ENCODE measurements around the gene PPP1R9B. TPM values are rescaled to one million over a fixed set of nuclear protein-coding genes. Genes with fewer than 3 reads are reported as not detected.

Gene PPP1R9B
- total and polyA plus RNA-seq, 2 donors (not counting 1 experiment from before 2014, with no cell fraction given), result 80.7 to 220 TPM

- peaks cover 38% of the 10 kb centered on the region for H3K4me1 Mint-ChIP-seq
- H2AFZ ChIP-seq (ENCODE audit: insufficient read depth, low read depth, low read length, poor library complexity, severe bottlenecking), result no peak overlapping the region
- H4K20me1 ChIP-seq (ENCODE audit: control insufficient read depth, insufficient read depth, low read length, poor library complexity, severe bottlenecking), result no peaks in the 10 kb centered on the region
- no peak for DNase-seq
- no peaks in the 10 kb centered on the region for H3K36me3 ChIP-seq (replicated peaks in 1 of 2; ENCODE audit: control extremely low read depth in 1 of 2, control insufficient read depth in 1 of 2, extremely low read depth in 1 of 2, insufficient read depth in 2 of 2, low read length in 1 of 2)
- H3K4me1 ChIP-seq (ENCODE audit: control insufficient read depth in 2 of 2, insufficient read depth in 2 of 2, low read length in 2 of 2), result peaks cover 36 to 41% of the 10 kb centered on the region in 2 donors
- ChIA-PET CTCF (interaction anchor here (0.8 to 2.8 kb wide), 26 partner anchors 8 to 134 kb away, joined by 3 to 79 read pairs (median 8); partner anchors contain the start of genes PDK2, PPP1R9B and SAMD14), POLR2A (interaction anchor here (1.0 to 2.8 kb wide), 5 partner anchors 11 to 24 kb away, joined by 4 to 22 read pairs (median 9); partner anchors contain the start of gene PPP1R9B)
- no peaks in the 10 kb centered on the region for H3K27me3 Mint-ChIP-seq
- H3K27ac Mint-ChIP-seq, result peak overlapping the region; percentile 5
- WGBS (ENCODE audit: insufficient coverage), result 88% methylated on average over 6 of the region's 8 CpGs
- peak overlapping the region in 1 of 2 donors; percentile 65 for H3K27ac ChIP-seq (ENCODE audit: low read length in 2 of 2)
- intact Hi-C loops (cut with micrococcal nuclease), result no loop called here
- H3K9ac ChIP-seq (ENCODE audit: low read length), result no peak overlapping the region
- no peak for ATAC-seq (ENCODE audit: low read depth)
- H3K27me3 ChIP-seq (replicated peaks in 1 of 4; ENCODE audit: control extremely low read depth in 1 of 4, control insufficient read depth in 3 of 4, insufficient read depth in 4 of 4, low read length in 3 of 4), result no peaks in the 10 kb centered on the region
- H3K4me2 ChIP-seq (replicated peaks; ENCODE audit: low read depth, low read length, poor library complexity, severe bottlenecking), result no peak overlapping the region
- TF ChIP-seq CTCF (IDR thresholded peaks at IDR 0.05) (no peak), EZH2 (IDR thresholded peaks at IDR 0.05; ENCODE audit: borderline replicate concordance, insufficient read depth, low read depth, low read length, poor library complexity, severe bottlenecking) (no peak)
- peak overlapping the region; percentile 49 for H3K4me3 Mint-ChIP-seq
- no peak overlapping the region for H3K4me3 ChIP-seq (ENCODE audit: control extremely low read depth in 1 of 5, extremely low read depth in 1 of 5, insufficient read depth in 1 of 5, low read depth in 2 of 5, low read length in 4 of 5)
- H3K9me3 ChIP-seq (ENCODE audit: control extremely low read depth in 1 of 3, control insufficient read depth in 2 of 3, insufficient read depth in 1 of 3, low read length in 2 of 3), result no peaks in the 10 kb centered on the region
- H3K79me2 ChIP-seq (ENCODE audit: control insufficient read depth, insufficient read depth, low read length), result peaks cover 21% of the 10 kb centered on the region
- H3K9me3 Mint-ChIP-seq (ENCODE audit: insufficient read depth), result no peaks in the 10 kb centered on the region
Observed at GRCh38 chr17:50162466-50163254, 12.2 kb upstream of the PPP1R9B start.

DNA sequence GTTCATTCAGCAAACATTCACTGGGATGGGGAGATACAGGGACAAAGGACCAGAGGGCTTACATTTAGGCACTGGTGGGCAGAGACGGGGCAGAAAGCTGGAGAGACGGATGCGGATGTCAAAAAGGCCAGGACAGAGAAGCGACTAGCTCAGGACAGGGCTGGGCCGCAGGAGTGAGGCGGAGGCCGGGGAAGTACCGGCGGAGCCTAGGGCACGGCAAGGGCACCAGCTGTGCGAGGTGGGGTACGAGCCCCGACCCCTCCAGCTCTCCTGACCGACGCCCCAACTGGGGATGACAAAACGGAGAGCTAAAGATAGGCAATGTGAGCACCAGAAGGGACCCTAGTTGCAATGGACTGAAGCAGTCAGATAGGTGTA lies 11.4 kb upstream of the PPP1R9B start:
- peak overlapping the region; percentile 72 for H3K27ac Mint-ChIP-seq
- no peak for DNase-seq
- peak overlapping the region; percentile 80 for H3K4me3 Mint-ChIP-seq
- no peaks in the 10 kb centered on the region for H3K9me3 ChIP-seq (ENCODE audit: control extremely low read depth in 1 of 3, control insufficient read depth in 2 of 3, insufficient read depth in 1 of 3, low read length in 2 of 3)
- H4K20me1 ChIP-seq (ENCODE audit: control insufficient read depth, insufficient read depth, low read length, poor library complexity, severe bottlenecking), result no peaks in the 10 kb centered on the region
- no peaks in the 10 kb centered on the region for H3K9me3 Mint-ChIP-seq (ENCODE audit: insufficient read depth)
- peaks cover 38% of the 10 kb centered on the region for H3K4me1 Mint-ChIP-seq
- intact Hi-C loops (cut with micrococcal nuclease), result loop anchor here (1.0 to 2.0 kb wide), 5 partner anchors 11 to 68 kb away; no protein-coding TSS in a partner anchor
- no peak for TF ChIP-seq CTCF (IDR thresholded peaks at IDR 0.05)
- TF ChIP-seq EZH2 (IDR thresholded peaks at IDR 0.05; ENCODE audit: borderline replicate concordance, insufficient read depth, low read depth, low read length, poor library complexity, severe bottlenecking), result no peak
- H3K4me1 ChIP-seq (ENCODE audit: control insufficient read depth in 2 of 2, insufficient read depth in 2 of 2, low read length in 2 of 2), result peaks cover 36 to 41% of the 10 kb centered on the region in 2 donors
- no peaks in the 10 kb centered on the region for H3K27me3 Mint-ChIP-seq
- 73% methylated on average over 13 of the region's 16 CpGs for WGBS (ENCODE audit: insufficient coverage)
- no peak overlapping the region for H3K27ac ChIP-seq (ENCODE audit: low read length in 2 of 2)
- peak overlapping the region; percentile 84 for H3K4me2 ChIP-seq (replicated peaks; ENCODE audit: low read depth, low read length, poor library complexity, severe bottlenecking)
- ChIA-PET POLR2A (interaction anchor here (1.0 to 2.8 kb wide), 4 partner anchors 11 to 23 kb away, joined by 4 to 22 read pairs (median 10); partner anchors contain the start of gene PPP1R9B), CTCF (interaction anchor here (0.8 to 2.8 kb wide), 20 partner anchors 9 to 163 kb away, joined by 3 to 79 read pairs (median 5); partner anchors contain the start of genes PPP1R9B and SAMD14)
- no peaks in the 10 kb centered on the region for H3K36me3 ChIP-seq (replicated peaks in 1 of 2; ENCODE audit: control extremely low read depth in 1 of 2, control insufficient read depth in 1 of 2, extremely low read depth in 1 of 2, insufficient read depth in 2 of 2, low read length in 1 of 2)
- H3K9ac ChIP-seq (ENCODE audit: low read length), result peak overlapping the region; percentile 60
- peak overlapping the region in 4 of 5 experiments; percentile 52 to 68 (median 60) for H3K4me3 ChIP-seq (ENCODE audit: control extremely low read depth in 1 of 5, extremely low read depth in 1 of 5, insufficient read depth in 1 of 5, low read depth in 2 of 5, low read length in 4 of 5)
- no peak for ATAC-seq (ENCODE audit: low read depth)
- H3K79me2 ChIP-seq (ENCODE audit: control insufficient read depth, insufficient read depth, low read length), result peaks cover 17% of the 10 kb centered on the region
- H3K27me3 ChIP-seq (replicated peaks in 1 of 4; ENCODE audit: control extremely low read depth in 1 of 4, control insufficient read depth in 3 of 4, insufficient read depth in 4 of 4, low read length in 3 of 4), result no peaks in the 10 kb centered on the region
- H2AFZ ChIP-seq (ENCODE audit: insufficient read depth, low read depth, low read length, poor library complexity, severe bottlenecking), result peak overlapping the region; percentile 60
